ENCODE measurements around the gene TYW1.
"Not testable (repeated sequence)": the region's sequence is repeated elsewhere in the genome, so short reads cannot be mapped to it uniquely, and the experiment has no call there.

TYW1 gene

DNA sequence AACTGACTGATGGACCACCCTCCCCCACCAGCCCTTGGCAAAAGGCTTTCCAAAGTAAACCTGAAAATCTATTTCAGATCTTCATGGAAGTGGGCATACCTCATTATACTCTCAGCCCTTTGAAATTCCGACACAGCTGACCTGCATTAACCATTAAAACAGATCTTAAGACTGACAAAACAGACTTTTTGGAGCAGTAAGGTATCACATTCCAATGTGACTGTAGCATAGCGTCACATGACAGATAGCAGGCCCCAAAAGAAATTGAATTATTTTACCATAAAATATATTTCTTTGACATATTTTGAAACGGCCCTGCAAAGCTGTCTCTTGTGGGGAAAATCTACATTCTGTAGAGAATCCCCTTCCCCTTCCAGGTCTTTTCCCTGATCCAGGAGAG, 269.4 kb downstream of the TYW1 start:
- H3K79me2 ChIP-seq (ENCODE audit: insufficient read depth, low read length); H4K20me1 ChIP-seq (ENCODE audit: low read depth, low read length); H3K9me3 ChIP-seq (ENCODE audit: insufficient read depth, low read length); H3K27me3 ChIP-seq (ENCODE audit: low read length); H3K4me3 ChIP-seq (ENCODE audit: insufficient read depth, low read length, poor library complexity, severe bottlenecking); H3F3A ChIP-seq (ENCODE audit: insufficient read depth); H3K27ac ChIP-seq (ENCODE audit: low read depth, low read length); H3K9me2 ChIP-seq (replicated peaks; ENCODE audit: insufficient read depth, low read length); H3K4me2 ChIP-seq (ENCODE audit: low read depth, low read length, poor library complexity, severe bottlenecking); H2AFZ ChIP-seq (ENCODE audit: low read depth, low read length, severe bottlenecking); H3K36me3 ChIP-seq (ENCODE audit: low read length); H3K9ac ChIP-seq (ENCODE audit: low read length): not testable (repeated sequence)

DNA sequence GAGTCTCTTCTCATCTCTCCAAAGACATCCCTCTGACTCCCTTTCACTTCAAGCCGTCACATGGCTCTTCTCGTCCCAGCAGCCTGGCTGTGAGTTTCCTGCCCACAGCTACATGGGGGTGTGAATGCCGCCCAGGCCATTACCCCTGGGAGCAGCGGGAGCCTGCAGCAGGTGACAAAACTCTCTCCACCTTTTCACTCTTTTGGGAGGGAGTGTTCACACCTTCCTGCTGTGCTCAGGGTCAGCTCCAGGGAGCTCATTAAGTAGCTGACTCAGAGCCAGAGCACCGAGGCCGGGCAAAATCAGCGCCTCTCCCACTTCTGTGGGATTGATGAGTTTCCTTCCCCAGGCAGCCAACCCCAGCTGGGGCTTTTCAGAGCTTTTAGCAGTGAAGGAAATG, 271.3 kb downstream of the TYW1 start:
- Histone ChIP-seq H3K36me3 (ENCODE audit: low read length) (no peaks in the 10 kb centered on the region), H2AFZ (ENCODE audit: low read depth, low read length, severe bottlenecking) (no peak overlapping the region), H3K4me2 (ENCODE audit: low read depth, low read length, poor library complexity, severe bottlenecking) (no peak overlapping the region), H3K9me3 (ENCODE audit: insufficient read depth, low read length) (no peaks in the 10 kb centered on the region), H3K9me2 (replicated peaks; ENCODE audit: insufficient read depth, low read length) (no peaks in the 10 kb centered on the region), H3K27ac (ENCODE audit: low read depth, low read length) (no peak overlapping the region), H3F3A (ENCODE audit: insufficient read depth) (no peaks in the 10 kb centered on the region), H4K20me1 (ENCODE audit: low read depth, low read length) (no peaks in the 10 kb centered on the region), H3K4me3 (ENCODE audit: insufficient read depth, low read length, poor library complexity, severe bottlenecking) (no peak overlapping the region), H3K9ac (ENCODE audit: low read length) (no peak overlapping the region), H3K79me2 (ENCODE audit: insufficient read depth, low read length) (no peaks in the 10 kb centered on the region), H3K27me3 (ENCODE audit: low read length) (no peaks in the 10 kb centered on the region)
- no peak for TF ChIP-seq EZH2phosphoT487 (conservative IDR thresholded peaks at IDR 0.05; ENCODE audit: low read length)
- TF ChIP-seq, protein P1, sequence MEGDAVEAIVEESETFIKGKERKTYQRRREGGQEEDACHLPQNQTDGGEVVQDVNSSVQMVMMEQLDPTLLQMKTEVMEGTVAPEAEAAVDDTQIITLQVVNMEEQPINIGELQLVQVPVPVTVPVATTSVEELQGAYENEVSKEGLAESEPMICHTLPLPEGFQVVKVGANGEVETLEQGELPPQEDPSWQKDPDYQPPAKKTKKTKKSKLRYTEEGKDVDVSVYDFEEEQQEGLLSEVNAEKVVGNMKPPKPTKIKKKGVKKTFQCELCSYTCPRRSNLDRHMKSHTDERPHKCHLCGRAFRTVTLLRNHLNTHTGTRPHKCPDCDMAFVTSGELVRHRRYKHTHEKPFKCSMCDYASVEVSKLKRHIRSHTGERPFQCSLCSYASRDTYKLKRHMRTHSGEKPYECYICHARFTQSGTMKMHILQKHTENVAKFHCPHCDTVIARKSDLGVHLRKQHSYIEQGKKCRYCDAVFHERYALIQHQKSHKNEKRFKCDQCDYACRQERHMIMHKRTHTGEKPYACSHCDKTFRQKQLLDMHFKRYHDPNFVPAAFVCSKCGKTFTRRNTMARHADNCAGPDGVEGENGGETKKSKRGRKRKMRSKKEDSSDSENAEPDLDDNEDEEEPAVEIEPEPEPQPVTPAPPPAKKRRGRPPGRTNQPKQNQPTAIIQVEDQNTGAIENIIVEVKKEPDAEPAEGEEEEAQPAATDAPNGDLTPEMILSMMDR (IDR thresholded peaks at IDR 0.05; ENCODE audit: insufficient read depth, low read length, poor library complexity, severe bottlenecking) = no peak

DNA sequence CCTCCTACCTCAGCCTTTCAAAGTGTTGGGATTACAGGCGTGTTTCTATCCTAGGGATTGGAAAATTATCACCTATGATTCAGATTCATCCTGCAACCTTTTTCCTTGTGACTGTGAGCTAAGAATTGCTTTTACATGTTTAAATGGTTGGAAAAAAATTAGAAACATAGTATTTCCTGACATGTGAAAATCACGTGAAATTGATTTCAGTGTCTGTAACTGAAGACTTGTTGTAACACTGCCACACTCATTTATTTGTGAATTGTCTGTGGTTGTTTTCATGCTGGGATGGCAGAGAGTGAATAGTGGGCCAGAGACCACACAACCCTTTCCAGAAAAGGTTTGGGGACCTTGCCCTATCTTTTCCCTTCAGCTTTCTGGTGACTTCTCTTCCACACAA, 273.3 kb downstream of the TYW1 start:
- not testable (repeated sequence) for H3K9me3 ChIP-seq (ENCODE audit: insufficient read depth, low read length); H3F3A ChIP-seq (ENCODE audit: insufficient read depth); H4K20me1 ChIP-seq (ENCODE audit: low read depth, low read length); H3K36me3 ChIP-seq (ENCODE audit: low read length); H3K27ac ChIP-seq (ENCODE audit: low read depth, low read length); H3K4me3 ChIP-seq (ENCODE audit: insufficient read depth, low read length, poor library complexity, severe bottlenecking); H3K9ac ChIP-seq (ENCODE audit: low read length); H3K9me2 ChIP-seq (replicated peaks; ENCODE audit: insufficient read depth, low read length); H3K79me2 ChIP-seq (ENCODE audit: insufficient read depth, low read length); H3K4me2 ChIP-seq (ENCODE audit: low read depth, low read length, poor library complexity, severe bottlenecking); H2AFZ ChIP-seq (ENCODE audit: low read depth, low read length, severe bottlenecking); H3K27me3 ChIP-seq (ENCODE audit: low read length)
